DOHH2 (cell line): ENCODE measurements around the gene LIMS2.

ENCODE experiments used
- H3F3A ChIP-seq: fragments of 200-600 bp; sonication (generic), shearing (Covaris generic); 2 replicates; pipeline ENCODE4 v1.6.0; 2016; ENCODE audit warnings: antibody characterized with exemption, mild to moderate bottlenecking; ENCODE audit not compliant: control insufficient read depth, insufficient read depth
- H3K27ac ChIP-seq: fragments of 200-600 bp; sonication (generic); 2 replicates; pipeline ENCODE4 v1.5.1; 2014; ENCODE audit warnings: low read depth, mild to moderate bottlenecking, low read length, moderate library complexity
- H3K27me3 ChIP-seq: fragments of 200-600 bp; sonication (generic); 2 replicates; pipeline ENCODE4 v1.6.1; 2014; ENCODE audit warnings: mild to moderate bottlenecking, low read length, mixed read lengths; ENCODE audit not compliant: control insufficient read depth
- H3K36me3 ChIP-seq: fragments of 200-600 bp; sonication (generic); 2 replicates; pipeline ENCODE4 v1.6.1; 2014; ENCODE audit warnings: mild to moderate bottlenecking, low read length, moderate library complexity, mixed read lengths; ENCODE audit not compliant: control insufficient read depth
- H3K4me1 ChIP-seq: fragments of 200-600 bp; sonication (generic); 2 replicates; pipeline ENCODE4 v1.6.1; 2014; ENCODE audit warnings: mild to moderate bottlenecking, low read length, mixed read lengths; ENCODE audit not compliant: control insufficient read depth
- H3K4me2 ChIP-seq: fragments of 200-600 bp; sonication (generic); 2 replicates; pipeline ENCODE4 v1.6.0; 2014; ENCODE audit warnings: mild to moderate bottlenecking, low read length, moderate library complexity
- H3K4me3 ChIP-seq: fragments of 200-600 bp; sonication (generic); 2 replicates; pipeline ENCODE4 v1.5.1; 2014; ENCODE audit warnings: mild to moderate bottlenecking, low read length, mixed read lengths
- H3K79me2 ChIP-seq: fragments of 200-600 bp; sonication (generic); 2 replicates; pipeline ENCODE4 v1.6.1; 2014; ENCODE audit warnings: mild to moderate bottlenecking, low read length, mixed read lengths; ENCODE audit not compliant: control insufficient read depth
- H3K9me2 ChIP-seq: fragments of 200-600 bp; sonication (generic); replicated peaks from 2 replicates; pipeline ENCODE4 v1.6.1; 2014; ENCODE audit warnings: mild to moderate bottlenecking, low read length, mixed read lengths; ENCODE audit not compliant: control insufficient read depth
- H3K9me3 ChIP-seq: fragments of 200-600 bp; sonication (generic); 2 replicates; pipeline ENCODE4 v1.6.1; 2014; ENCODE audit warnings: antibody characterized with exemption, low read length, mixed read lengths; ENCODE audit not compliant: control insufficient read depth, insufficient read depth
- H4K20me1 ChIP-seq: fragments of 200-600 bp; sonication (generic); 2 replicates; pipeline ENCODE4 v1.6.0; 2014; ENCODE audit warnings: low read depth, mild to moderate bottlenecking, antibody characterized with exemption, low read length, moderate library complexity; ENCODE audit not compliant: control insufficient read depth, insufficient read depth
- EZH2phosphoT487 ChIP-seq: fragments of 200-600 bp; sonication (generic); IDR thresholded peaks from 2 replicates; pipeline ENCODE4 v1.6.1; 2017; ENCODE audit warnings: borderline replicate concordance, mild to moderate bottlenecking, antibody characterized with exemption, low read length, moderate library complexity, mixed read lengths
- TF ChIP-seq, protein P1 (sequence below): fragments of 200-600 bp; sonication (generic); IDR thresholded peaks from one replicate; pipeline ENCODE4 v1.5.1; 2014; ENCODE audit warnings: antibody characterized with exemption, mild to moderate bottlenecking, low read depth, low read length; ENCODE audit not compliant: poor library complexity, severe bottlenecking

LIMS2 gene

DNA sequence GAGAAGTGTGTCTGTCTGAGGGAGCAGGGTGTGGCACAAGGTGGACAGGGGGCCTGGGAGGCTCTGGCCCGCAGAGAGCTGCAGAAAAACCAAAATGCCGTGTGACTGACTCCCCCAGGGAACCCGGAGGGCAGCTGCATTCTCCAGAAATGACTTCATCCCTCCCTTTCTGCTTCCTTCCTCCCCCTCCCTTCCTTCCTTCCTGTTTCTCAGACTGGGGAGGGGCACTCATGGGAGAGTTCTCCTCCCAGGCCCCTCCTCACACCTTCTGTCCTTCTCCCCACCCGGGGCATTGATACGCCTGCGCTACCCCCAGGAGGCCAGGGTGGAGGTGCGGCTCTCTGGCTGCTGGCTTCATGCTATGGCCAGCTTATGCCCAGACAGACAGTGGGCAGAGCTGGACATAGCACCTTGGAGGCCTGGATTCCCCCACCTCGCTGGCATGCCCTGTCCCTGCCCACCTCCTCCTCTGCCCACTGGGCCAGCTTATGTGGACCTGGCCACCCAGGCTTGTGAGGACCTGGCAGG is 37.5 kb downstream of the LIMS2 start:
- no peaks in the 10 kb centered on the region for H3K27me3 ChIP-seq
- H3K27ac ChIP-seq = no peak overlapping the region
- H3K36me3 ChIP-seq = no peaks in the 10 kb centered on the region
- no peaks in the 10 kb centered on the region for H3K79me2 ChIP-seq
- no peaks in the 10 kb centered on the region for H4K20me1 ChIP-seq
- H3F3A ChIP-seq = 0 out of 2 replicates have a peak, but pooled peaks cover 4% of the 10 kb centered on the region
- TF ChIP-seq, protein P1, sequence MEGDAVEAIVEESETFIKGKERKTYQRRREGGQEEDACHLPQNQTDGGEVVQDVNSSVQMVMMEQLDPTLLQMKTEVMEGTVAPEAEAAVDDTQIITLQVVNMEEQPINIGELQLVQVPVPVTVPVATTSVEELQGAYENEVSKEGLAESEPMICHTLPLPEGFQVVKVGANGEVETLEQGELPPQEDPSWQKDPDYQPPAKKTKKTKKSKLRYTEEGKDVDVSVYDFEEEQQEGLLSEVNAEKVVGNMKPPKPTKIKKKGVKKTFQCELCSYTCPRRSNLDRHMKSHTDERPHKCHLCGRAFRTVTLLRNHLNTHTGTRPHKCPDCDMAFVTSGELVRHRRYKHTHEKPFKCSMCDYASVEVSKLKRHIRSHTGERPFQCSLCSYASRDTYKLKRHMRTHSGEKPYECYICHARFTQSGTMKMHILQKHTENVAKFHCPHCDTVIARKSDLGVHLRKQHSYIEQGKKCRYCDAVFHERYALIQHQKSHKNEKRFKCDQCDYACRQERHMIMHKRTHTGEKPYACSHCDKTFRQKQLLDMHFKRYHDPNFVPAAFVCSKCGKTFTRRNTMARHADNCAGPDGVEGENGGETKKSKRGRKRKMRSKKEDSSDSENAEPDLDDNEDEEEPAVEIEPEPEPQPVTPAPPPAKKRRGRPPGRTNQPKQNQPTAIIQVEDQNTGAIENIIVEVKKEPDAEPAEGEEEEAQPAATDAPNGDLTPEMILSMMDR = no peak
- TF ChIP-seq EZH2phosphoT487 = no peak
- no peaks in the 10 kb centered on the region for H3K9me2 ChIP-seq
- H3K9me3 ChIP-seq = no peaks in the 10 kb centered on the region
- peak overlapping the region; percentile 49 for H3K4me2 ChIP-seq
- H3K4me3 ChIP-seq = peak overlapping the region; percentile 37
- peaks cover 80% of the 10 kb centered on the region for H3K4me1 ChIP-seq

DNA sequence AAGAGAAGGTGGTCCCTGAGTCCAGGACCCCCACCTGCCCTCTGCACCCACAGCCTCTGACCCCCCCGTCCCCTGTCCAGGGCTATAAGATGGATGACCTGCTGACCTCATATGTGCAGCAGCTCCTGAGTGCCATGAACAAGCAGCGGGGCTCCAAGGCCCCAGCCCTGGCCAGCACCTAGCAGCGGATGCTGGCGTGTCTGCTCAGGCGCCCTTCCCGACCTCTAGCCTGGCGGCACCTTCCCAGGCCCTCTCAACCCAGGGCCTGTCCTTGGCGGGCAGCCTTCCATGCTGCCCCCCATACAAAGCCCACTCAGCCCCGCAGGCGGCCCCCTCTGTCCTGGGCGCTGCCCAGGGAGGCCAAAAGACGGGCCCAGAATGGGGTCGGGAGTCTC is 38.1 kb downstream of the LIMS2 start:
- peak overlapping the region; percentile 49 for H3K4me2 ChIP-seq
- peak overlapping the region; percentile 37 for H3K4me3 ChIP-seq
- H3K4me1 ChIP-seq = peaks cover 82% of the 10 kb centered on the region
- TF ChIP-seq, protein P1 = no peak
- no peak for TF ChIP-seq EZH2phosphoT487
- no peaks in the 10 kb centered on the region for H3K9me2 ChIP-seq
- no peaks in the 10 kb centered on the region for H3K9me3 ChIP-seq
- H3F3A ChIP-seq = 0 out of 2 replicates have a peak, but pooled peaks cover 4% of the 10 kb centered on the region
- H3K27ac ChIP-seq = no peak overlapping the region
- no peaks in the 10 kb centered on the region for H4K20me1 ChIP-seq
- no peaks in the 10 kb centered on the region for H3K27me3 ChIP-seq
- no peaks in the 10 kb centered on the region for H3K79me2 ChIP-seq
- H3K36me3 ChIP-seq = no peaks in the 10 kb centered on the region

DNA sequence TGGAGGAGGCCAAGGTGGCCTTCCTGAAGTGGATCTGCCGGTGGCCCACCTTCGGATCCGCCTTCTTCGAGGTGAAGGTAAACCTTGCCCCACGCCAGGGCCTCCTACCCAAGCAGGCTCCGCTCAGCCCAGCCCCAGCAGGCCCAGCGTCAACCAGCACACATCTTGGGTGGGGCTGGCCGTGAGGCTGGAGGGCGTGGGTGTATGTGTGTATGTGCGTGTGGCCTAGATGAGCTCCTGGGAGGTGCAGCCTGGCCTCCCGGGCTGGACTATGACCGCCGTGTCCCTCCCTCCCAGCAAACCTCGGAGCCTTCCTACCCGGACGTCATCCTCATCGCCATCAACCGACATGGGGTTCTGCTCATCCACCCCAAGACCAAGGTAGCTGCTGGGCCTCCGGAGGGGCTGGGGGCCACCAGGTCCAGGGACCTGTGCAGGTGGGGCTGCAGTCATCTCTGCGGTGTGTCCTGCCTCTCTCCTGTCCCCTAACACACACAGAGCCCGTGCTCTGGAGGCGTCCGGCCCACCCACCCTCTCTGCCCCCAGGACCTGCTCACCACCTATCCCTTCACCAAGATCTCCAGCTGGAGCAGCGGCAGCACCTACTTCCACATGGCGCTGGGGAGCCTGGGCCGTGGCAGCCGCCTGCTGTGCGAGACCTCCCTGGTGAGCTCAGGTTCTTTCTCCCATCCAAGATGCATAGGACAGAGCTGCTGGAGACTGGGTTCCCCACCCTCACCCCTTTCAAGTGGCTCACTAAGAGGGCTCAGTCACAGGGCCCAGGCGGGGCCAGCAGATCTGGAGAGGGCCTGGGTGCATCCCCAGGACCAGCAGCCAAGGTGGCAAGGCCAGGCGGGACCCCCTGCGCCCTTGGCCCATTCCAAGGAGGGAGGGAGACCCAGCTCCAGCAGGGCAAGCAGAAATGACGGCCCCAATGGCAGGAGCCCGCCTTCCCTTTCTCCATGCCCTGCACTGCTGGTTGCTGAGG is 38.8 kb downstream of the LIMS2 start:
- no peaks in the 10 kb centered on the region for H3K9me3 ChIP-seq
- 0 out of 2 replicates have a peak overlapping the region, but pooled peaks have one; percentile 37 for H3K4me3 ChIP-seq
- TF ChIP-seq, protein P1 = no peak
- no peak for TF ChIP-seq EZH2phosphoT487
- H3K27me3 ChIP-seq = no peaks in the 10 kb centered on the region
- H3K79me2 ChIP-seq = no peaks in the 10 kb centered on the region
- H3K4me2 ChIP-seq = peak overlapping the region; percentile 49
- H4K20me1 ChIP-seq = no peaks in the 10 kb centered on the region
- H3K36me3 ChIP-seq = no peaks in the 10 kb centered on the region
- no peak overlapping the region for H3K27ac ChIP-seq
- H3K4me1 ChIP-seq = peaks cover 82% of the 10 kb centered on the region
- H3K9me2 ChIP-seq = no peaks in the 10 kb centered on the region
- 0 out of 2 replicates have a peak, but pooled peaks cover 4% of the 10 kb centered on the region for H3F3A ChIP-seq
